Testis (tissue), 3 donors: ENCODE results near the gene GSTO2. TPM values are rescaled to one million over a fixed set of nuclear protein-coding genes. Genes with fewer than 3 reads are reported as not detected.

Experiments
- DNase-seq: peaks from one replicate; pipeline ENCODE4 v3.0.0-alpha.2; 2019
- H3K27ac ChIP-seq, 2 donors: fragments of 200-600 bp; sonication (generic); one replicate each; pipeline ENCODE4 v1.5.1; 2019
- H3K27me3 ChIP-seq: fragments of 200-600 bp; sonication (generic); one replicate; pipeline ENCODE4 v1.5.1; 2019
- H3K36me3 ChIP-seq: fragments of 200-600 bp; sonication (generic); one replicate; pipeline ENCODE4 v1.5.1; 2017; ENCODE audit warnings: low read depth; ENCODE audit errors: missing control alignments
- H3K4me1 ChIP-seq: fragments of 200-600 bp; sonication (generic); one replicate; pipeline ENCODE4 v1.5.1; 2019
- H3K4me3 ChIP-seq, 2 donors: fragments of 200-600 bp; sonication (generic); one replicate each; pipeline ENCODE4 v1.5.1; 2017 to 2019
- H3K9me3 ChIP-seq: fragments of 200-600 bp; sonication (generic); one replicate; pipeline ENCODE4 v1.5.1; 2017
- POLR2A ChIP-seq: fragments of 450-650 bp; IDR thresholded peaks from one replicate; pipeline ENCODE4 v1.6.1; 2017; ENCODE audit warnings: antibody characterized with exemption, mild to moderate bottlenecking, moderate library complexity
- WGBS, 2 donors: methylation state at CpG; one replicate each; pipeline ENCODE4 v1.1.5; 2018; 5-methylcytosine and 5-hydroxymethylcytosine counted together
- intact Hi-C: fragments of 100-400 bp; cut with DNase I; formaldehyde crosslinking; loops from one replicate; pipeline ENCODE4 v1.15.1; 2023; ENCODE audit warnings: low total_unique reads
- polyA plus RNA-seq: library from polyadenylated mRNA; stranded (reverse); fragments of 350-450 nt; fragmentation: Illumina TruSeq; extraction: RNeasy Lipid Tissue Mini Kit (QIAGEN cat#74804); gene quantifications from one replicate; pipeline ENCODE4 v1.2.3, GENCODE V29; 2014; ENCODE audit warnings: low read depth, low replicate concordance; ENCODE audit not compliant: insufficient read depth
- total RNA-seq, 2 donors: library from RNA; depleted of rRNA; stranded (reverse); fragments of >200 nt; gene quantifications; one replicate each; pipeline ENCODE4 v1.2.3, GENCODE V29; 2016
- TF ChIP-seq, protein P1 (sequence below), 3 experiments: fragments of 450-650 bp in 2 of 3; fragments of 200-600 bp in 1 of 3; sonication (generic) in 1 of 3; IDR thresholded peaks; one replicate each; pipeline ENCODE4 v1.5.1; 2016 to 2019; ENCODE audit warnings: antibody characterized with exemption in 3 of 3, mild to moderate bottlenecking in 2 of 3, moderate library complexity in 1 of 3

Gene GSTO2
- total and polyA plus RNA-seq, 3 donors from 2014 or later = 28.9 to 53.7 (median 51.7) TPM

DNA sequence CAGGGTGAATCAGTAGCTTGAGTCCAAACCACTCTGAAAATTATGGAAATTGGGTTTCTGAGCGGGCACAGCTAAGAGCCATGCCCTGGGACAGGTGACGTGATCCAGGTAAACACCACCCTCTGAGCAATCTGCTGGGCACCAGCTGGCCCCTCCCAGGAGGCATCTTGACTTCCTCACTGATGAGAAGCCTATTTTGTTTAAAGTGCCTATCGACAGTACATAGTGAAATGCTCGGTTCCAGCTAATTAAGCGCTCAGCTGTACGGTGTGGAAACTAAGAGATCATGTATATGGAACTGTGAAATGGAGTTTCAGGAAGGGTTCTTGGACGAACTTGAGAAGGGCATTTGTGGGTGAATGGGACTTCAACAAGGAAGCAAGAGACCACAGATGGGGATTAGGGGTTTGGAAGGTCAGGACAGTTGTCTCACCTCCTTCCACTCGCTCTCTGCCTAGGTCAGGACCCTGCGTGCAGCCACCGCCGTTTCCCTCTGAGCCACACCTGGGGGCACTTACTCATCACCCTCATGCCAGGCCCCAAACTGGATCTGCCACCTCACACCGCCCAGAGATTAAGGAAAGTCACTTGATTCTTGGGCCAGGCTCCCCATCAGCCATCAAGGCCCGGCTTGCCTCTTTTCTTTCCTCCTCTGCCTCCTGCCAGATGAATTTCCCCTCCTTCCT lies 66.1 kb downstream of the GSTO2 start:
- H3K27ac ChIP-seq = no peak overlapping the region

DNA sequence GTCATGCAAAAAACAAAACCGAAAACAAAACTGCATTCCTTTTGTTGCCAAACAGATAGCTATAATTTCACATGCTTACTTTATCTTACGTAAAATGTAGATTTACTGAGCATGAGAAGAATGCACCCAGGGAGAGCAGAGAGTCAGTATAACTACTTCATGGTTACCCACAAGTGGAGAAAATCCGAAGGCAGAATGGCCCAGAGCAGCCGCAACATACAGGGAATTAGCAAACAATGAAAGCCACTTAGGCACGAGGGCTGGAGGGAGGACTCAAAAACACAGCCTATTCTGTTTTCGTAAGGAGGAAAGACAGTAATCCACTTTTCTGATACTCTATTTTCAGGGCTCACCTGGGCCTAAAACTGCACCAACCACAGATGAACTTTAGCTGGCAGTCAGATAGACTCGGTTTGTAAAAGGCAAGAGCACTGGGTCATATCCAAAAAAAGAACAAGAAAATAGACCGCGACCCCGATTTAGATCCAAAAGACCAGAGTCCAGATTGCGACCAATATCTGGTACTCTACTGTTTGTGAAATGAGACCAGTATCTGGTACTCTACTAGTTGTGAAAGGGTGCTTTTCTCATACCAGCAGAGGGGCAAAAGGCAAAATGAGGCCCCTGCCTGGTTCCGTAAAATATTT lies 68.0 kb downstream of the GSTO2 start:
- peaks cover 43% of the 10 kb centered on the region for H3K4me1 ChIP-seq
- intact Hi-C loops = no loop called here
- no peaks in the 10 kb centered on the region for H3K9me3 ChIP-seq
- peak overlapping the region; percentile 86 to 99 for H3K4me3 ChIP-seq
- H3K27me3 ChIP-seq = no peaks in the 10 kb centered on the region
- no peaks in the 10 kb centered on the region for H3K36me3 ChIP-seq
- DNase-seq = no peak
- TF ChIP-seq, protein P1, sequence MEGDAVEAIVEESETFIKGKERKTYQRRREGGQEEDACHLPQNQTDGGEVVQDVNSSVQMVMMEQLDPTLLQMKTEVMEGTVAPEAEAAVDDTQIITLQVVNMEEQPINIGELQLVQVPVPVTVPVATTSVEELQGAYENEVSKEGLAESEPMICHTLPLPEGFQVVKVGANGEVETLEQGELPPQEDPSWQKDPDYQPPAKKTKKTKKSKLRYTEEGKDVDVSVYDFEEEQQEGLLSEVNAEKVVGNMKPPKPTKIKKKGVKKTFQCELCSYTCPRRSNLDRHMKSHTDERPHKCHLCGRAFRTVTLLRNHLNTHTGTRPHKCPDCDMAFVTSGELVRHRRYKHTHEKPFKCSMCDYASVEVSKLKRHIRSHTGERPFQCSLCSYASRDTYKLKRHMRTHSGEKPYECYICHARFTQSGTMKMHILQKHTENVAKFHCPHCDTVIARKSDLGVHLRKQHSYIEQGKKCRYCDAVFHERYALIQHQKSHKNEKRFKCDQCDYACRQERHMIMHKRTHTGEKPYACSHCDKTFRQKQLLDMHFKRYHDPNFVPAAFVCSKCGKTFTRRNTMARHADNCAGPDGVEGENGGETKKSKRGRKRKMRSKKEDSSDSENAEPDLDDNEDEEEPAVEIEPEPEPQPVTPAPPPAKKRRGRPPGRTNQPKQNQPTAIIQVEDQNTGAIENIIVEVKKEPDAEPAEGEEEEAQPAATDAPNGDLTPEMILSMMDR (IDR thresholded peaks at IDR 0.05) = no peak
- no peak for TF ChIP-seq POLR2A
- WGBS, 2 donors = 2 to 3% methylated on average over 12 of the region's 12 CpGs
- H3K27ac ChIP-seq = peak overlapping the region; percentile 92 to 97

More for the DNA sequence above, 66.1 kb downstream of the GSTO2 start:
- WGBS, 2 donors = 87 to 90% methylated on average over 13 of the region's 13 CpGs
- TF ChIP-seq POLR2A = no peak
- TF ChIP-seq, protein P1 (IDR thresholded peaks at IDR 0.05) = no peak
- no peaks in the 10 kb centered on the region for H3K36me3 ChIP-seq
- DNase-seq = peak; percentile 7
- intact Hi-C loops = no loop called here
- H3K4me3 ChIP-seq = no peak overlapping the region
- H3K9me3 ChIP-seq = no peaks in the 10 kb centered on the region
- H3K27me3 ChIP-seq = no peaks in the 10 kb centered on the region
- H3K4me1 ChIP-seq = peaks cover 55% of the 10 kb centered on the region

DNA sequence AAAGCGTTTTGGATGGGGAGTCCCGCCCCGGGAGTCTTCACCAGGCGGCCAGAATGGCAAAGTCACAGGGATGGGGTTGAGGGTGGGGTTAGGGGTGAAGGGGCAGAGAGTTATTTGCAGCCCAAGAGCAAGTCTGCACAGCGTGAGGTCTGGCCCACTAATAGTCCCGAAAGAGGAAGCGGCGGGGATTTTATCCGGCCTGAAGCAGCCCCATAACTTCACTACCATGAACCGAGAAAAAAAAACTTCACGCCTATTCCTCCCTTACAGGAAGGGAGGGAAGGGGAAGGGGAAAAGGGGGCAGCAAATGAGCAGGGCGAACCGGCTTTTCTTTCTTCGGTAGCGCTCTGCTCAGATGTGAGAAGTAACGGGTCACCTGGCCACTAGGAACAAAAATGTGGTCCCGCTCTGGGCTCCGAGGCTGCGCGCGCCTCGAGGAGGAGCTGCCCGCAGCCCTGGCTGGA lies 68.6 kb downstream of the GSTO2 start:
- TF ChIP-seq, protein P1 (IDR thresholded peaks at IDR 0.05) = no peak
- TF ChIP-seq POLR2A = no peak
- Histone ChIP-seq H3K36me3 (no peaks in the 10 kb centered on the region), H3K9me3 (no peaks in the 10 kb centered on the region), H3K4me1 (peaks cover 37% of the 10 kb centered on the region), H3K27me3 (no peaks in the 10 kb centered on the region), H3K4me3 (peak overlapping the region; percentile 86 to 99), H3K27ac (peak overlapping the region; percentile 92 to 97)
- 0 to 1% methylated on average over 19 to 22 of the region's 23 CpGs for WGBS, 2 donors
- intact Hi-C loops = no loop called here
- peak; percentile 59 for DNase-seq

DNA sequence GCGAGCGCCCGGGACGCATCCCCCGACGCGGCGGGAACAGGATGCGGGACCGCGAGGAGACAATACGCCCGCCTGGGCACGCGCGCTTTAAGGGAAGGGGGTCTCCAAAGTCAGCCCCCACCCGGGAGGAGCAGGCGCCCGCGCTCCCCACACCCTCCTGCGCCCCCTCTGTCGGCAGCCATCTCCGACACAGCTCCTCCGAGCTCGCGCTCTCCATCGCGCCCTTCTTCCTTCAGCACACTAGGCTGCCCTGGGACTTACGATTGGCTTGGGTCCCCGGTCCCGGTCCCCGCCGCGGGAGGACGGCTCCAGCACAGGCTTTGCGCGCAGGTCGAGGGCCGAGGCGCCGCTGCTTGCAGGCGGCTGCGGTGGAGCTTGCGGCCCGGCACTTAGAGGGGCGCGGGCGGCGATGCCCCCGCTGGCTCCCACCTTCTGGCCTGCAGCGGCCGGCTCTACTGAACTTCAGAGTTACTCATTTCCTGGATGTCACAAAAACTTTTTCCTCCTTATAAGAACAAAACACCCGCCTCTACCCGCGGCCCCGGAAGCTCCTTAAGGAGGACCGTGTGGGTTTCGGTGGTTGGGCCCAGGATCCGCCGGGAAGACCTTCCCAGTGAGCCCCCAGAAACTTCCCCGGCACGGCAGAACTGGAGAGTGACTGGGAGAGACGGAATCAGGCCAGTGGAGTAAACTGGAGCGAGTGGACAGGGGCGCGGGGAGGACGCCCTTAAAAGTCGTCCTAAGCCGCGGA lies 69.2 kb downstream of the GSTO2 start, which contains the start of gene ITPRIP:
TSS of gene ITPRIP (minus strand) at position 481 of the 751 bp plus-strand sequence. CDS start 22,414 bp downstream, outside the sequence.
- H3K9me3 ChIP-seq = no peaks in the 10 kb centered on the region
- WGBS, 2 donors = 0% methylated on average over 19 to 31 of the region's 70 CpGs
- H3K4me1 ChIP-seq = peaks cover 37% of the 10 kb centered on the region
- no peak for TF ChIP-seq POLR2A
- TF ChIP-seq, protein P1 (IDR thresholded peaks at IDR 0.05) = no peak
- H3K27ac ChIP-seq = peak within 1 kb of the TSS; percentile 92 to 97
- H3K36me3 ChIP-seq = no peaks in the 10 kb centered on the region
- peak within 1 kb of the TSS; percentile 86 to 99 for H3K4me3 ChIP-seq
- peak; percentile 85 for DNase-seq
- H3K27me3 ChIP-seq = no peaks in the 10 kb centered on the region
- intact Hi-C loops = no loop called here
